Measurements from ENCODE around the gene SUPT3H. TPM values are rescaled to one million over a fixed set of nuclear protein-coding genes. Genes with fewer than 3 reads are reported as not detected.

Gene SUPT3H
- polyA plus RNA-seq, 3 donors = 2.4 to 3.5 (median 2.5) TPM

DNA sequence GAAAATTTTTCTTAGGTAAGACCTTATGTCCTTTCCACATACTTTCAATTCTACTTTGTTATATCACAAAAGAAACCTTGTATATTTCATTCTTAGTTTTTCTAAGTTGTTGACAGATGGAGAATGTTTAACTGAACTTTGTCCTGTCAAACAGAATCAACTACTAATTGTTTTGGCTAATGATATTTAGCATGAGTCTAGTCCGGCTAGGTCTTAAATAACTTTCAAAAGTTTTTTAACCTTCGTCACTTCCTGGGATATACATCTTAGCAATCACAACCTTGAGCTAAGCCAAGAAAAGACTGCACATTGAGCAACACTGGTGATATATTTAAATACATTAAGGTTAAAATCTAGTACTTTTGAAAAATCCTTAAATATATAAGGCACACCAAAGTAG lies 112.5 kb downstream of the SUPT3H start:
- H3K27ac ChIP-seq (ENCODE audit: low read depth in 1 of 2, low read length in 2 of 2) = no peak overlapping the region
- Mint-ChIP-seq H3K27ac (no peak overlapping the region), H3K4me3 (no peak overlapping the region), H3K36me3 (no peaks in the 10 kb centered on the region), H3K4me1 (no peaks in the 10 kb centered on the region), H3K9me3 (peaks cover 0 to 7% (median 2%) of the 10 kb centered on the region in 7 donors), H3K27me3 (ENCODE audit: low read depth in 3 of 3) (no peaks in the 10 kb centered on the region)
- H3K9me3 ChIP-seq (replicated peaks in 1 of 2; ENCODE audit: control insufficient read depth in 1 of 2, insufficient read depth in 1 of 2, low read length in 2 of 2) = peaks cover 0 to under 1% of the 10 kb centered on the region in 2 donors
- H3K4me3 ChIP-seq (replicated peaks in 1 of 3; ENCODE audit: low read depth in 2 of 3, low read length in 3 of 3) = no peak overlapping the region
- H3K9ac ChIP-seq (ENCODE audit: insufficient read depth, low read length, poor library complexity, severe bottlenecking) = no peak overlapping the region
- WGBS (ENCODE audit: insufficient coverage) = no CpG with 5 or more reads among the region's 2 CpGs
- H3K4me2 ChIP-seq (replicated peaks; ENCODE audit: extremely low read depth, low read length, poor library complexity, severe bottlenecking) = no peak overlapping the region
- DNase-seq = no peak
- H4K20me1 ChIP-seq (ENCODE audit: insufficient read depth, low read length) = no peaks in the 10 kb centered on the region
- H3K27me3 ChIP-seq (ENCODE audit: control insufficient read depth in 2 of 2, insufficient read depth in 2 of 2, low read length in 2 of 2) = no peaks in the 10 kb centered on the region
- no peaks in the 10 kb centered on the region for H3K36me3 ChIP-seq (replicated peaks in 1 of 2; ENCODE audit: control insufficient read depth in 1 of 2, insufficient read depth in 2 of 2, low read length in 2 of 2)
- no peak overlapping the region for H2AFZ ChIP-seq (ENCODE audit: insufficient read depth, low read depth, low read length, poor library complexity, severe bottlenecking)
- TF ChIP-seq CTCF (IDR thresholded peaks at IDR 0.05) = no peak
- no peaks in the 10 kb centered on the region for H3K4me1 ChIP-seq (ENCODE audit: control insufficient read depth in 1 of 2, insufficient read depth in 2 of 2, low read length in 2 of 2)
- intact Hi-C loops (cut with micrococcal nuclease) = no loop called here
- H3K79me2 ChIP-seq (ENCODE audit: insufficient read depth, low read length) = no peaks in the 10 kb centered on the region

DNA sequence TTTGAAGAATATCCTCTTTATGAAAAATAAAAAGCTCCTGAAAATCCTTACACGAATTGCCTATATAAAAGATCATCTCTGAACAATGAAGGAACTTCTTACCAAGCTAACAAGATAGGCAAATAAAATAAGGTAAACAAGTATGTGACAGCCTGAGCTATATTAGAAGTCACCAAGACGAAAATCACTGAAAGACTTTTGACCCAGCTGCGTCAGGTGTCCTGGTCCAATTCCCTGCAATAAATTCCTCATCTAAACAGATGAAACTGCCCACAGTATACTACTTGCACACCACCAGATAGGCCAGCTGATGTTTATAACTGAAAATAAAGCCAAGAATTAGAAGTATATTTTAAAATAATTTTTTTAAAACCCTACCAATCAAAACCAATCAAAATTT lies 117.0 kb downstream of the SUPT3H start:
- no peak overlapping the region for H3K4me3 Mint-ChIP-seq
- H3K9me3 Mint-ChIP-seq = peaks cover 0 to 9% (median 3%) of the 10 kb centered on the region in 7 donors
- H3K4me1 Mint-ChIP-seq = no peaks in the 10 kb centered on the region
- WGBS (ENCODE audit: insufficient coverage) = 86% methylated on average over 2 of the region's 3 CpGs
- Histone ChIP-seq H3K27me3 (ENCODE audit: control insufficient read depth in 2 of 2, insufficient read depth in 2 of 2, low read length in 2 of 2) (no peaks in the 10 kb centered on the region), H2AFZ (ENCODE audit: insufficient read depth, low read depth, low read length, poor library complexity, severe bottlenecking) (no peak overlapping the region), H3K79me2 (ENCODE audit: insufficient read depth, low read length) (no peaks in the 10 kb centered on the region), H3K9ac (ENCODE audit: insufficient read depth, low read length, poor library complexity, severe bottlenecking) (no peak overlapping the region), H3K27ac (ENCODE audit: low read depth in 1 of 2, low read length in 2 of 2) (no peak overlapping the region), H3K4me2 (replicated peaks; ENCODE audit: extremely low read depth, low read length, poor library complexity, severe bottlenecking) (no peak overlapping the region), H3K4me3 (replicated peaks in 1 of 3; ENCODE audit: low read depth in 2 of 3, low read length in 3 of 3) (no peak overlapping the region), H4K20me1 (ENCODE audit: insufficient read depth, low read length) (no peaks in the 10 kb centered on the region), H3K4me1 (ENCODE audit: control insufficient read depth in 1 of 2, insufficient read depth in 2 of 2, low read length in 2 of 2) (no peaks in the 10 kb centered on the region), H3K9me3 (replicated peaks in 1 of 2; ENCODE audit: control insufficient read depth in 1 of 2, insufficient read depth in 1 of 2, low read length in 2 of 2) (no peaks in the 10 kb centered on the region), H3K36me3 (replicated peaks in 1 of 2; ENCODE audit: control insufficient read depth in 1 of 2, insufficient read depth in 2 of 2, low read length in 2 of 2) (no peaks in the 10 kb centered on the region)
- H3K27me3 Mint-ChIP-seq (ENCODE audit: low read depth in 3 of 3) = no peaks in the 10 kb centered on the region
- TF ChIP-seq CTCF (IDR thresholded peaks at IDR 0.05) = no peak
- H3K36me3 Mint-ChIP-seq = no peaks in the 10 kb centered on the region
- intact Hi-C loops (cut with micrococcal nuclease) = no loop called here
- DNase-seq = no peak
- no peak overlapping the region for H3K27ac Mint-ChIP-seq
